HT-29 (cell line): Measurements from ENCODE around the gene SACS. TPM values are rescaled to one million over a fixed set of nuclear protein-coding genes. Genes with fewer than 3 reads are reported as not detected.
"Not testable (repeated sequence)": the region's sequence is repeated elsewhere in the genome, so short reads cannot be mapped to it uniquely, and the experiment has no call there.

ENCODE experiments used
- DNase-seq: peaks from one replicate; pipeline ENCODE4 v3.0.0-alpha.2; 2015; ENCODE audit warnings: low spot score
- total RNA-seq: library from RNA; depleted of rRNA; stranded (reverse); fragments of >200 nt; shearing (Covaris generic); gene quantifications from 2 replicates; pipeline ENCODE4 v1.2.3, GENCODE V29; 2014

The SACS gene
- total RNA-seq, 1 experiment from 2014 or later, result 19.7 TPM

- no peak for DNase-seq
Observed at GRCh38 chr13:23456437-23457210, 23.1 kb upstream of the SACS start.

DNA sequence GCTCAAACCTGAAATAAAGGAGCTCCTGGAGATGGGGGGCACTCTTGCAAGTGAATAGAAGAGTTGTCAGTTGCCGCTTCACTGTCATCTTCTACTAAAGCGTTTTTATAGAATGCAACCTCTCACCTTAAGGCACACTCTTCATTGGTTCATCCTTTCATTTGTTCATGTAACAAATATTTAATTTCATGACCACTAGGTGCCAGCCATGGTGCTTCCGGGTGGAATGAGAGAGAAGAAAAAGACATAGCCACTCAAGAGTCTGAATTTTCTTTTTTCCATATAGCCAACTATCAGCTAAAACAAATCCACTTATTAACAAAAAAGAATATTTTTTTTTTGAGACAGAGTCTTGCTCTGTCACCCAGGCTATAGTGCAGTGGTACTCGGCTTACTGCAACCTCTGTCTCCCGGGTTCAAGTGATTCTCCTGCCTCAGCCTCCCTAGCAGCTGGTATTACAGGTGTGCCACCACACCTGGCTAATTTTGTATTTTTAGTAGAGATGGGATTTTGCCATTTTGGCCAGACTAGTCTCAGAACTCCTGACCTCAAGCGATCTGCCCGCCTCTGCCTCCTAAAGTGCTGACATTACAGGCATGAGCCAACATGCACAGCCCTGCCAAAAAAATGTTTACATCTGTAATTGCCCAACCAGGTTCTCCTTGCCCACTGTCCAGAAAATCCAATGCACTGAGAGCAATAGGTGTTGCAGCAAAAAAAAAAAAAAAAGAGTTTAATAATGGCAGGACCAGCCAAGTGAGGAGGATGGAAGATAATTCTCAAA is 22.1 kb upstream of the SACS start:
- DNase-seq, result no peak

DNA sequence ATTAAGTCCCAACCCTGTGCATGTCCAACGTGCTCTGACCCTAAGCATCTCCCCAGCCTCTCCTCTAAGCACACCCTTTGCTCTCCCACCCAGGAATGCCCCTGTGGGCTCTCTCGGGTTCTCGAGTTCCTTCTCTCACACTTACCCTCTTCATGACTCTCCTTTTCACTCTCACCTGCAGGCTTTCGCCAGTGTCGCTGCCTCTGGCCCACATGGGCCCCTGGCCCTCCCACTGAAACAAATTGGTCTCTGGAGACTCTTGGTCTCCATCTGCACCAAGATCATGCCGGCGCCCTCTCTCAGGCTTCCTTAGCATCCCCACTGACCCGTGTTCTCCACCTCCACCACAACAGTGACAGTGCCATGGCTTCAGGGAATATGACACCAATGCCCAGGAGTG is 19.6 kb upstream of the SACS start:
- DNase-seq, result no peak

- DNase-seq, result no peak
Observed at GRCh38 chr13:23450340-23451046, 17.0 kb upstream of the SACS start.

DNA sequence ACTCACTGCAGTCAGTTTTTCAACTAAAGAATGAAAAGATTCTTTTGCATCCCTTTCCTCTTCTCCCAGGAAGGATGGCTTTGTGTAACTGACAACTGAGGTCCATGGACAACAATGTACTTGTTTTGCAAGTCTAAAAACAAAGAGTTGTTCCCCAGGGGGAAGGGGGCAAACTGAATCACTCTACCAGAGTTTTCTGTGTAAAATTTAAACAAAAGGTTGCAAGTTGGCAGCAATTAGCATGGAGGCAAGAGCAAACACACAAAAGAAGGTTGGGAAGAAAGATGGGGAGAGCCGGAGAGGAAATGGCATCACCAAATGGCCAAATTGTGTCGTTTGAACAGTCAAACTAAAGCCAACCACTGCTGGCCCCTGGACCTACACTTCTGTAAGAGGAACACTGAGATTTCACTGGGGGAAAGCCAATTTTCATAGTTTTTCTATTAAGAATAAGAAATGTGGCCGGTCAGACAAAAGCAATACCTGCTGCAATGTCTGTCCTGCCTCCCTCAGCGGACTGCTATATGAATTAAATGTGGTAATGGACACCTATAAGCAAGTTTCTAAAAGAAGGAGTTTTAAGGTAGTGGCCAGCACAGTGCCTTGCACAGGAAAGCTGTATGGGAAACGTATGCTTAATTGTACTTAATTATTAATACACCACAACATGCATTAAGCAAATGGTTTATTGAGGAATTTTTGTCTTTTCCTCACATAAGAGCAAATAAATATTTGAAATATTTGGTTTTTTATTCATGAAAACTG is 16.1 kb upstream of the SACS start:
- DNase-seq, result no peak

DNA sequence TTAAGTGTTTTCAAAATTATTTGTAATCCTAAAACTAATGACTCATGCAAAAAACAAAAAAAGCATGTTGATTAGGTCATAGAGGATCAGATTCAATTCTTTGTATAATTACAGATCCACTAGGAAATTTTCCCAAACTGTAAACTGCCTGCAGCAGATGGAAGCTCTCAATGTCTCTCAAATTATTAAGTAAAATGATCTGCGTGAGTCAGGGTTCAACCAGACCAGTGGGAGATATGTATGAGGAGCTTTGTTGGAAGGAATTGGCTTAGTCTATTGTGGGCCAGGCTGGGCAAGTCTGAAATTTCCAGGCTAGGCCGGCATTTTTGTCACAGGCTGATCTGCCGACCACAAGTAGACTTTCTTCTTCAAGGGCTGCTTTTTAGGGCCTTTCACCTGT is 14.4 kb upstream of the SACS start:
- no peak for DNase-seq

DNA sequence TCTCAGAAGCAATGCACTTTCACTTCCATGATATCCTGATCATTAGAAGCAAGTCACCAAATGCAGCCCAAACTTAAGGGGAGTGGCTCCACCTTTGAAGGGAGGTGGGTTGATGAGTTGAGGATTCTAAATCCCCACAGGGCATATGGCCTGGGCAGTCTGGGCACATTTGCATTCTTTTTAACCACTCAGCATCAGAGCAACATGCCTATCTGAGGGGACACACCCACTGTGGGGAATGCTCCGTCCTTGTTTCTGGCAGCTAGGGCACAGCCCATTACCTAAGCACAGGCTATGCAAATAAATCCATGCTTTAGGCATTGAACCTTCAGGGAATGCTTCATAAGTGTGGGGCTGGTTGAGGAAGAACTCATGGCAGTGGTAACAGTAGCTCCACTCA is 12.3 kb upstream of the SACS start:
- DNase-seq, result no peak

DNA sequence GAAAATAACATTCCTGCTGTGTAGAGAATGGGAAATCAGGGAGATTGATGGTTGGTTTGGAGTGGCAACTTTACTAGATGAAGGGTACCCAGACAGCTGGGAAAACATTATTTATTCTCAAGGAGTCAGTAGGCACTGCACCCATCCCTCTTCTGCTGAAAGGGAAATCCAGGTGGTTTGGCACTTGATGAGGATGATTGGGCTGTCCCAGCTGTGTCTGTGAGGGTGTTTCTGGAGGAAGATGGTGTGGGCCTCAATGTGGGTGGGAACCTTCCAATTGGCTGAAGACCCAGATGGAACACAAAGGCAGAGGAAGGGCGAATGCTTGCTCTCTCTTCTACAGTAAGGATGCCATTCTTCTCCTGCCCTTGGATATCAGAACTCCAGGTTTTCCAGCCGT is 10.4 kb upstream of the SACS start:
- DNase-seq, result no peak

- no peak for DNase-seq
Observed at GRCh38 chr13:23443110-23443509, 9.6 kb upstream of the SACS start.

DNA sequence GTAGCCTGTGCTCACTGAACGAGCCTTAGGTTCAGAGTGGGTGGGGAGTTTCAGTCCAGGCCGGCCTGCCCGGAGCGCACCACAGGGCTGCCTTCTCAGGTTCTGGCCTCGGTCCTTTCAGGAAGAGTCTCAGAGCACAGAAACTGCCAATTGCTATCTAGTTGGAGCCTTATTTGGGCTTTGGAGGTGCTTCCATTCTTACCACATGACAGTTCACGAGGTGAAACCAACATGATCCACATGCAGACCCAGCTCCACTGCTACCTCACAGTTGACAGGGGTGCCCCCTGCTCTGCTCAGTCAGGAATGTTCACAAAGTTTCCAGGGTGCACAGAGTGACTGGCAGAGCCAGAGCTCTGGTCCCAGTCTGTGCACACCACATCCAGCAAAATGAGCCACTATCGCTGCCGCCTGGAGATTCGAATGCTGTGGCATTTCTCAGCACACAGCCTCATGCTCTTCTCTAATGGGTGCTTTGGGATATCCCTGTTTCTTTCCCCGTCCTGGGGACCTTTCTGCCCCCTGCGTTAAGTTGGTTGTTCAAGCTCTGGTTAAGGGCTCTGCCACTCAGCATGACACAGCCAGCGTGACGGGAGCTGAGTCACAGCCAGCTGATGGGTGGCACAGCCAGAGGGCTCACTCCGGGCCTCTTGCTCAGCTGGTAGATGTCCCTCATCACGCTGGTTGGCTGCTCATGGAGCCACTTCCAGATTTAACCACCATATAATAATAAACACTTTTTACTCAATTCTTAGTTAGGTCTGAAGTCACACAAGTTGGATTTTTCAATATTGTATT is 7.5 kb upstream of the SACS start:
- no peak for DNase-seq

GRCh38 chr13:23440324-23440723 is 6.8 kb upstream of the SACS start:
- DNase-seq, result not testable (repeated sequence)

- no peak for DNase-seq
Observed at GRCh38 chr13:23437916-23438315, 4.4 kb upstream of the SACS start.

DNA sequence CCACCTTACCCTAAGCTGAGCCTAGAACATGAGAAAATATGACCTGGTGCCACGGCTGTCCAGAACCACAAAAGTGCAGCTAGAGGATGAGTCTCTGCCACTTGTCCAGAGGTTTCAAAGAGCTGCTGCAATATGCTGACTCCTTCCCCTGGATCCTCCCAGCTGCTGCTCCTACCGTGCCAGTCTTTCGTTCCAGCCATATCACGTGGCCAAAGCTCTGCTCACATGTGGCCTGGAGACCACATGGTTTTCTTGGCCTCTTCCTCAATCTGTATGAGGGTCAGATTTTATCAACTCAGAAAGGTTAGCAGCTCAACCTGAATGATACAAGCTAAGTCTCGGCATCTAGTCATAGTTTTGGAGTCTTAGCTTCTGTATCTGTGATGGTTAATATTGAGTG is 3.2 kb upstream of the SACS start:
- DNase-seq, result no peak

GRCh38 chr13:23434491-23434890 is 989 bp upstream of the SACS start:
- DNase-seq, result no peak

GRCh38 chr13:23432626-23433025 is 876 bp downstream of the SACS start:
- DNase-seq, result no peak

DNA sequence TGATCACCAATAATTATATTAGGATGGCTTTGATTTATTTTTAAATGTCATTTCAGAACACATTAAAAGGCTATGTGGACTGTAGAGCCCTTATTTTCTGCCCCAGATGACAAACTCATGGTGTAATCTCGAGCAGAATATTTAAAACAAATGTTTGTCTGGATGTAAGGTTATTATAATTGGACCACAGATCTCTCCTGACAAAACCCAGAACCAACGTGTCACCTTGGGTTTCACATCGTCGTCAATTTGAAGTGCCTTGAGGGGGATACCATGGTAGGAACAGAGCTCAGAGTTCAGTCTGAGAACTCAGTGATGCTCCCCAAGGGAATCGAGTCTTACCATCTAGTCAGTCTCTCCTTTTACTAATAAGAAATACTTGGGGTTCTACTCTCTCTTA is 2.8 kb downstream of the SACS start:
- no peak for DNase-seq

DNA sequence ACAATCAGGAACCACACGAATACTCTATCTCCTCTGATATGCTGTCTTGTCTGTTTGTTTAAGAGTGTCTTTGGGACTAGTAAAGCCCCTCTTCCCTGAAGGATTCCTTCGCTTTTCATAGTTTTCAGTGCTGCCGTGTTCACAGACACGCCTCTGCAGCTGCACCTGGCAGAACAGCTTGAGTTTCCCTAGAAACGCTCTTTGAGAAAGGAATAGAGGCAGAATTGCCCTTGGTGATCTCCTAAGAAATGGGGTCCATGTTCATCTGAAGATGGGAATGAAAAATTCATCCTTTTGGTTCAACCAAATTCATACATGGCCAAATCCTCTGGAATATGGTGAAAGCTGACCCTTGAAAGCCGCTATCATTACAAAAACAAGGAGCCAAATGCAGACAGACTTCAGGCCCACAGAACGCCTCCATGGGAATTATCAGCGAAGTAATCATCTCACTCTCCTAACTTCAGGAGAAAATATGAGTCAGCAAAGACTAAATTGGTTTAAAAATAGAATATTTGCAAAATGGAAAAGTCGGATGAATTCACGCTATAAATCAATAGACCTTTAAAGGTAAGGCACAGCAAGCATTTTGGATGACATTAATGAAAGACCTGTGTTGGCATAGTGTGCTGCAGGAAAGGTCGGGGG is 5.5 kb downstream of the SACS start:
- DNase-seq, result no peak

- DNase-seq, result peak; percentile 28
Observed at GRCh38 chr13:23427342-23427843, 6.1 kb downstream of the SACS start.

- DNase-seq, result no peak
Observed at GRCh38 chr13:23421596-23421995, 11.9 kb downstream of the SACS start.
